GM18519 (cell line): Measurements from ENCODE around the gene SERPINA10.
"Not testable (repeated sequence)": the region's sequence is repeated elsewhere in the genome, so short reads cannot be mapped to it uniquely, and the experiment has no call there.

Experiments
- ATAC-seq: cut with Tn5 transposase; IDR thresholded peaks from one replicate; pipeline ENCODE4 v1.9.1; 2021; ENCODE audit warnings: mild to moderate bottlenecking, moderate library complexity; ENCODE audit not compliant: unreplicated experiment, low FRiP score

Gene SERPINA10

DNA sequence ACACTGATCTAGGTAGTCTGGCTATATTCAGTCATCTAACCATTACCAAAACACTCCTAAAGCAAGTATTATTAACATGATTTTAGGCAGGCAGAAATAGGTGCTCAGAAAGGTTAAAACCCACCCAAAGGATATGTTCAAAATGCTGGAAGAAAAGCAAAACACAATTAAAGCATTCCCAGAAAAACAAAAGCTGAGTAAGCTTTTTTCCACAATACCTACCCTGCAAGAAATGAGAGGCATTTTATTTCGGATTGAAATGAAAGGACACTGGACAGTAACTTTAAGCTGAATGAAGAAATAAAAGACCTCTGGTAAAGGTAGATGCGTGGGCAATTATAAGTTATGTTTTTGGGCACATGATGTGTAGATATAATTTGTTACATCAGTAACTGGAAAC, 21.8 kb upstream of the SERPINA10 start:
- ATAC-seq: no peak

DNA sequence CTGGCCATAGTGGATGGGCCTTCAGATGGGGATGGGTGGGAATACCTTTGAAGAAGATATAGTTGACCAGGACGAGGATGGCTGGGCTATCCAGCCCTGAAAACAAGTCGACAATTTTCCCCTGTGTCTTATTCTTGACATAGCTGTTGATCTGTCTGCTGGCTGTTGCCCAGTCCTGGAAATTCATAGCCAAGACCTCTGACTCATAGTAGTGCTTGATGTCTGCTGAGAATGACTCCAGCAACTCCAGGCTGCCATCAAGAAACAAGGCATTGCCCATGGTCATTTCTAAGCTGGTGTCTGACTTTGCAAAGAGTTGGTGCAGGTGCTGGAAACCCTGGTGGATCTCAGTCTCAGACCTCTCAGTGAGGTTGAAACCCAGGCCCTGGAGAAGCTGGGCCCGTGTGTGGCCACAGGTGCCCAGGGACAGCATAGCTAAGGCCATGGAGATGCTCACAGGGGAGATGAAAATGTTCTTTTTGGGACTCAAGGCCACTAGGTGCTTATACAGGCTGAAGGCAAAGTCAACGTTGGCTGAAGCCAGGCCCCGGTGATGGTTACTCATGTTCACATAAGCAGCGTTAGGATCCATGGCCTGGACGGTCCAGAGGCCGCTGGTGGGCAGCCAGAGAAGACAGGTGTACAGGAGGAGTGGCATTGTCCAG, 21.1 kb upstream of the SERPINA10 start:
- ATAC-seq: no peak

DNA sequence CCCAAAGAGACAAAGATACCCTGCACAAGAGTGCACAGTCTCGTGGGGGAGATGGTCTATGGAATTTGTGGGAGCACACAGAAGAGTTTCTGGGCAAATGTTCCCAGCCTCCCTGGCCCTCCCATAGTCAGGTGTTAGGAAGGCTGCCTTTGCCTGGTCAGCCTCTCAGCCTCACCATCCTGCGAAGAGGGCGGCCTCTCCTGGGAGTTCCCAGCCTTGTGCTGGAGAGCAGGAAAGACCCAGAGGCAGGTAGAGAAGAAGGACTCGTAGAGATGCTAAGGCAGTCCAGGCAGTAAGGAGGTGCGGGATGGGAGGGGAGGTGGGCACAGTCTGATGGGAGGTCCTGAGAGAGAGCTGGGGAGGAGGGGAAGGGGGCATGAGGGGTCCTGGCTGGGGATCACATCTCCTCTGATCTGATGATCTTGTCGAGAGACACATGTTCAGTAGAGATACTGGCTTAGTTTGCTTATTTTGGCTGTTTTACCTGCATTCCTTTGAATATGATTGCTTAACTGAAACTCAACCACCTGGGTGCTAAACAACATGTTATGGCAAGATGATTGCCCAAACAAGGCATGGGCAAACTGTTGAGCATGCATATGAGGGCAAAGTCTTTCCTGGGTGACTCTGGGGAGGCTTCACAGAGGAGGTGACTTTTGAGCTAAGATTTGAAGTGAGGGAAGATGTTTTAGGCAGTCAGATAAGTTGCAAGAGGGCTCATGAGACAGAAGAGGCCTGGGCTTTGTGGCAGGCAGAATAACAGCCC, 19.6 kb upstream of the SERPINA10 start:
- no peak for ATAC-seq

DNA sequence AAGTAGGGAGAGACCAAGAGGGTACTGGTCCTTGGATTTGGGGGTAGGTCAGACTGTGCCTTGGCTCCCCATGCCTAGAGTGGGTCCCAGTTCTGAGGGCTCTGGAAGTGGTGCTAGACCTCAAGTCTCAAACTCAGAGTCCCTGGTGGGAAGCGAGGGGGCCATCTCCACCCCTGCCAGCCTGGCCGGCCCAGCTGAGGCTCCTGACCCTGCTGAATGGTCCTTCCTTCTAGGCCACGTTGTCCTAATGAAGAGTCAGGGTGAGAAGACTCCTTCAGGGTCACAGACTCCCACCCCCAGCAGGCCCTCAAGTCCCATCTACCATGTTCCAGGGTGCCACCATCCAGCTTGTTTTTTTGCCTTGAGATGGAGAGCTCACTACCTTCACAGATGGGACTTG, 17.2 kb upstream of the SERPINA10 start:
- no peak for ATAC-seq

DNA sequence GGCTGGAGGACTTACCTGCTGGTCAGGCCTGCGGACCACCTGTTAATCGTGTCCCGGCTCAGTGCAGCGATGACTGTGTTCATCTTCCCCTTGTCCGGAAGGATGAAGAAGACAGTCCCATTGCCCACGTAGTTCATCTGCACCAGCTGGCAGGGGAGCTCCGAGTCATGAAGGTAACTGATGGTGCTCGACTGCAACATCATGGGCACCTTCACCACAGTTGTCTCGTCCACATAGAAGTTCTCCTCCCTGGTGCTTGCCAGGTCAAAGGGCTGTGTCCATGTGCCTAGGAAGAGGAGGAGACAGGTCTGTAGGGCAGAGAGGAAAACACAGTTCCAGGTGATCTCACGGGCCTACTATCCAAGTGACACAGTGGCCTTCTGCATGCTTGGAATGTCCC, 16.7 kb upstream of the SERPINA10 start:
- no peak for ATAC-seq

DNA sequence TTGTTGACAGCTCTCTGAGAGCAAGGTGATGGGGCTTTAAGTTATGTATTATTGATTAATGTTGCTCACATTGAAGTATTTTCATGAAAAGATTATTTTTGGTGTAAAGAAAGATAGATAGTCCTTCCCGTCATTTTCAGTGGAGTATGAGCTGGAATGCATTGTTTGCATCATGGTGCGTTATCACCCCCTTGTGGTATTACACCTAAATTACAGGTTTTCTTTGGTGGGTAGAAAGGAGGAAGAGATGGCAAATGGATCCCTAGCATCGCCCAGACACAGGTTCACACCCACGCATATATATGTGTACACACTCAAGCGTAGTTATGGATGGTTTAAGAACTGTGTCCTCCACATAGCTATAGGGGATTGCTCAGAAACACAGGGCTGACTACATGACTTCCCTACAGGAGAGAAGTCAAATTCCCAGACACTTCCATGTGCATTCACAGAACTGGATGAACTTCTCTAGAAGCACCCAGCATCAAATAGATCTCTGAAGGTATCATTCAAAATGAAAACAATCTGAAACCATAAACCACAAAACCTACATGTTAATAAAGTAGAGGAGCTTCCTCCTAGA, 14.4 kb upstream of the SERPINA10 start:
- ATAC-seq: no peak

DNA sequence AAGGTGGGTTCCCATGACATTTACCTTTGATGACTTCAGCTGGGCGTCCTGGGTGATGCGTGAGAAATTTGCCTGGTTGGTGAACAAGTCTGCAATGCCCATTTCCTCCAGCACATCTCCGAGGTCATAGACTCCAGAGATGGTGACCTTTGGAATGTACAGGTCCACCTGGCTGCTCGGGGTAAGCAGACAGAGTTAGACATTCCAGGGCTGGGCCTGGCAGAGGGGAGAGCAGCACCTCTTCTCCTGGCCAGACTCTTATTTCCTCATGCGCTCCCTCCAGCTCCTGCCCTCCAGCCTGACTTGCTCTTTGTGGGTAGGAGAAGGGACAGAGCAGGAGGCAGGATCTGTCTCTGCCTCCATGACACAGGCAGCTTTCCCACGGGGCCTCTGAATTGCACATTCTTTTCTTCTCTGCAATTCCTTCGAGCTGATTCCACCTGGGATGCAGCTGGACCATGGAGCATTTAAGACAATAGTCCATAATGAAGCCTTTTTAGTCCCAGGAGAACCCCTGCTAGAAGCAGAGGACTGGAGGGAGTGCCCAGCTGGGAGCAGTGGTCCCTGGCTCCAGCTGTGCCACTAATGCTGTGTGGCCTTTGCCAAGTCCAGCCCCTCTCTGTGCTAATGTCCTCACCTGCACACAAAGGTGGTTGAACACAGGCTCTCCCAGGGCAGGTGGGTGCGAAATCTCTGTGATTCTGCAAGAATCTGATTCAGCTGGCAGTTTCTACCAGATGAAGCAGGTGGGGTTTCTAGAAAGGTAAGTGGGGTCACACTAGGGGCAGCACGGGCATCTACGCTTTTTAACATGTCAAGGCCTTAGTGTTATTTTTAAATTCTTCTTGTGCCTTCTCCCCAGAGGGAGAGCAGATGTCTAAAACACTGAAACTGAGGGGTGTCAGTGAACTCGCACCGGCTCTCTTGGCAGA, 13.2 kb upstream of the SERPINA10 start:
- no peak for ATAC-seq

DNA sequence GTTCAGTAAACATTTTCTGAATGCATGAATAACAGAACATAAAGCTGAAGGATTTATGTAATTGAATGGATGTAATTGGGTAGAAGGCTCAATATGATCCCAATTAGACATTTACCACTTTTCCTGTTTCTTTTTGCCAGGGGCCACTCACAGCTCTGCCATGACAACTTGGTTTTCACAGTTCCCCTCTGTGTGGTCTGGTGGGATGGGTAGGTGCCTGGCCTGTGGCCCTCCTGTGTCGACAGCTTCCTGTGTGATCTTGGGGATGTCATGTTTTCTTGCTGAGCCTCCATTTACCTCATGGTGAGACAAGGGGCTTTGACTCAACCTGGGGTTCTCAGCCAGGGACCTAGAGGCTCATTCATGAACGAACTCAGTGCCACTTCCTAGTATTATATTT, 12.6 kb upstream of the SERPINA10 start:
- ATAC-seq: no peak

DNA sequence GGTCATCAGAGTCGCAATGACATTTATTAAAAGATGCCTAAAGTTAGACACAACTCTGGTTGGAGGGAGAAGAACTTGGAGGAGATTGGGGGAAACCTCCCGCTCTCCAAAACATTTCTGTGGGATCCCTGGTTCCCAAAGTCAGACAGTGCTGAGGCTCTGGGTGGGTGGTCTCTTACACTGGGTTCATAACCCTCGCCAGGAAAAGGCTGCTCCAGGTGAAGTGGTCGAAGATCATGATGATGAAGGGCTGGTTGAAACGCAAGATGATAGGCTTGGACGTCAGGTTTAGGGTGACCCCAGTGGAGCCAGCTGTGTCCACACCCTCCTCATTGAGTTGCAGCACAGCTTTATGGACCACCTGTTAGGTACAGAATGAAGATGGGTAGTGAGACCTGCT, 11.2 kb upstream of the SERPINA10 start:
- ATAC-seq: no peak

DNA sequence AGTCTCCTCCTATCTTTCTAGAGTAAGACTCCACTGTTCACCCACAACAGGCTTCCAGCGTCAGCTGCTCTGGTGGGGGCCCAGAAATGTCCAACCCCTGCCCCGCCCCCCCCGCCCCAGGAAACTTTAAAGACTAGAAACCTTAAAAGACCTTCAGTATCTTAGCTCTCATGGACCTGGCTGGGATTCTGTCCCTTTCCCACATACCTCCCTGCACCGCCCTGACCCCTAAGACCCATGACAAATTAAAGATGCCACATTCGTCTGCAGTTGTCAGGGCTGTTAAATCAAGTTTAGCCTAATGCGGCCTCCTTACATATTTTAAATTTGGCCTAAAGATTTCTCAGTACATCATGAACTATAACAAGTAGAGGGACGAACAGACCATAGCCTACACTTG, 10.0 kb upstream of the SERPINA10 start:
- no peak for ATAC-seq

DNA sequence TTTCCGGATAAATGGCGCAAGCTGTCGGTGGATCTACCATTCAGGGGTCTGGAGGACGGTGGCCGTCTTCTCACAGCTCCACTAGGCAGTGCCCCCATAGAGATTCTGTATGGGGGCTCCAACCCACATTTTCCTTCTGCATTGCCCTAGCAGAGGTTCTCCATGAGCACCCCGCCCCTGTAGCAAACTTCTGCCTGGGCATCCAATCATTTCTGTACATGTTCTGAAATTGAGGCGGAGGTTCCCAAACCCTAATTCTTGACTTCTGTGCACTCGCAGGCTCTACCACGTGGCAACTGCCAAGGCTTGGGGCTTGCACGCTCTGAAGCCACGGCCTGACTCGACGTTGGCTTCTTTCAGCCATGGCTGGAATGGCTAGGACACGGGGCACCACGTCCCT, 5.1 kb upstream of the SERPINA10 start:
- ATAC-seq: no peak

DNA sequence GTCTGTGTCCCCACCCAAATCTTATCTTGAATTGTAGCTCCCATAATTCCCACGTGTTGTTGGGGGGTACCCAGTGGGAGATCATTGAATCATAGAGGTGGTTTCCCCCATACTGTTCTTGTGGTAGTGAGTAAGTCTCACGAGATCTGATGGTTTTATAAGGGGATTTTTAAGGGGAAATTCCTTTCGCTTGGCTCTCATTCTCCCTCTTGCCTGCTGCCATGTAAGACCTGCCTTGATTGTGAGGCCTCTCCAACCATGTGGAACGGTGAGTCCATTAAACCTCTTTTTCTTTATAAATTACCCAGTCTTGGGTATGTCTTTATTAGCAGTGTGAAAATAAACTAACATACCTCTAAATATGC, 3.1 kb upstream of the SERPINA10 start:
- not testable (repeated sequence) for ATAC-seq

DNA sequence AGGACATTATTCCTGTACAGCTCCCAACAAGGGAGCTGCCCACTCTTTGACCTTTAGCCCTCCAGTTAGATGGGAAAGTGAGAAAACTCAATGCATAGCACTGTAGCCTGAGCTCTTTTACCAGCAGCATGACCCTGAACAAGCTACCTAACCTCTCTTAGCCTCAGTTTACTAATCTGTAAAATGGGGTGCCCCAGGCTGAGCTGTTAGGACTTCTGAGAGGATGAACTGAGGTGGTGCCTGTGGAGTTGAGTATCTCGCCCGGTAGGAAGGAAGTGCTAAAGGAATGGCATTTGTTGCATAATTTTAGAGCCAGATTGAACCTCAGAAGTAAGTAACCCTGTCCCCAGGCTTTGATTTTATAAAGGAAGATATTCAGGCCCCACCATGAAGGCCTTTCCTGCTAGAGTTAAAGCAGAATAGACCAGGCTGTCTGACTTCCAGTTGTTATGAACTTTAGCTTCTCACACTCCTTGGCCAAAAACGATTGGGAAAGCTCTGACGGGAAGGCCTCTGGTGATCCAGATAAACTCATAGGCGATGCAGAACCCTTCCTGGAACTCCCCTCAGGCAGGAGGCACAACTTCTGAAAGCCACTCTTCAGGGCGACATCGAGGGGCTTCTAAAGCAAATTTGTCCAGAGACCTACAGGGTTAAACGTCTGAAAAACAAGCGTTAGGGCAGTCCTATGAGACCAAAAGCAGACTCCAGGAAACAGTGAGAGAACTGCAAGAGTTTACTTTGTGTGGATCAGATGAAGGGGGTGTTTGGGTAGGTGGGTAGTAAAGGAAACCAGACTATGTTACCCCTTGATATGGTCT, 2.5 kb upstream of the SERPINA10 start:
- ATAC-seq: no peak

DNA sequence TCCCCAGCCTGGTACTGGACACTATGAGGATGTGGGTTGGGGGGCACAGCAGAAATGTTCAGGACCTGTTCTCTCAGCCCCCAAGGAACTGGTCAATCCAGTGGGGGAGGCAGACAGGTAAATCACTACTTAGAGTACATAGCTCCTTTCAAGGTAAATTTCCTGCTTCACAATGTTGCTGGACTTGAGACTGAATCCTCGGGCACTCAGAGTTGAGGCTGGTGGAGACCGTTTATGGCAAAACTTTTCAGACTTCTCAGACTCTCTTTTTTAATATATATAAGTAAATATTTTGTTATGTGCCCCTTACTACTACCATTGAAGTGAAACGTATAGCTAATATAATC, 483 bp upstream of the SERPINA10 start:
- no peak for ATAC-seq

DNA sequence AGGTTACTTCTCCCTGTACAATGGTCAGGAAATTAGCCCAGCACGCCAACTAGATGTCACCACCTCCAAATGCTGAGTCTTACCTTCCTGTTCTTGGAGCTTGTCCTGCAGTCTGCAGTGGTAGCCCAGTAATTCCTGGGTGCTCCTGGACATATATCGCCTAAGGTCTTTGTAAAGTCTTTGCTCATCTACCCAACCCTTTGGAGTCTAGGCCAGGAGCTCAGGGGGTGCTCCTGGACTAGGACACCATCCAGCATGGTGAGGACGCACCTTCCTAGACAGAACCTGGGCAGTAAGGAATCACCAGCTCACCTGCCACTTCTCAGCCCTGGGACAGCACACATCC, 569 bp downstream of the SERPINA10 start:
- ATAC-seq: no peak

DNA sequence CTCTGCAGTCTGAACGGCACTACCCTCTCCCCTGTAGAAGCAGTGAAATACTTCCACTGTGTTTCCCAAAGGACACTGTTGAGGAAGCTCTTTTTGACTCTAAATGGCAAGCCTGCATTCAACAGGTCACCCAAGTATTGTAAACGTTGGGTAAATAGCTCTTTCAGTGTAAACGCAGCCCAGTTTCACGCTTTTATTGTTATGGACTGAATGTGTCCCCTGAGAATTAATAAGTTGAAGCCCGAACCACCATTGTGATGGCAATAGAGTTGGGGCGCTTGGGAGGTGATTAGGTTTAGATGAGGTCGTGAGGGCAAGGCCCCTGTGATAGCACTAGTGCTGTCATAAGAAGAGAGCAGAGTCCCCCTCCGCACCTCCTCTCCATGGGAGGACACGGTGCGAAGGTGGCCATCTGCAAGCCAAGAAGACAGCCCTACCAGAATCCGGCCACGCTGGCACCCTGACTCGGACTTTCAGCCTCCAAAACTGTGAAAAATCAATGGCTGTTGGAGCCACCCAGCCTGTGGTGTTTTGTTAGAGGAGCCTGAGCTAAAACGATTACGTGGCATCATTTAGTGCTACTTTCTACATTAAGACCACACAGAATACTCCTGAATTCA, 1.1 kb downstream of the SERPINA10 start:
- no peak for ATAC-seq

DNA sequence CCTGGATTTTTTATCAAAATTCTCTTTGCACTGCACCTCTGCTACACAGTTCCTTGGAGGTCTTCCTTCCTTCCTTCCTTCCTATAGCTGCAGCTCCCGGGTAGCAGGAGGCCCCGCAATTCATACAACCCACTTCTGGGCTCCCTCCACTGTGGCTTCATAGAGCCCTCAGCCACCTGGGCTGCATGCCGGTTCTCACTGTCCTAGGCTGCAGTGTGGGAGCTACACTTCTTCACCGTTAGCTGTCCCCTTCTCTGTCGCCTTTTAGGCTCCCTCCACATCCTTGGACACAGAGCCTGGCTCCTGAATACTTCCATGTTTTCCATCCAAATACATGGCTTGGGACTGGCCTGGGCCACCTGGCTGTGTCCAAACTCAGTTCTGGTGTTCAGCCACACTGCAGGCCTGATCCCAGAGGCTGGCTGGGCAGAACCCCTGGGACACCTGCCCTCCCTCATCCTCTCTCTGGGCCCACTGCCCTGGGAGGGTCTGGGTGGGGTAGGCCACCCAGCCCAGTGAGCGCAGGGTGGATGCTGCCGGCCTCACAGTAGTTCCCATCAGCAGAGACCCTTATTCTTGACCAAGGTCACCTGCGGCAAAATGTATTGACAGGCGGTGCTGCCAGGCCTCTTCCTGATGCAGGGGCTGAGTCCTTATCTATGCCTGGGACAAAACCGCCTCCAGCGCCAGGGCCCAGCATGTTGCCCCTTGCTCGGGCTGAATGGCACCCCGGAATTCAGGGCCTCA, 1.7 kb downstream of the SERPINA10 start:
- no peak for ATAC-seq

DNA sequence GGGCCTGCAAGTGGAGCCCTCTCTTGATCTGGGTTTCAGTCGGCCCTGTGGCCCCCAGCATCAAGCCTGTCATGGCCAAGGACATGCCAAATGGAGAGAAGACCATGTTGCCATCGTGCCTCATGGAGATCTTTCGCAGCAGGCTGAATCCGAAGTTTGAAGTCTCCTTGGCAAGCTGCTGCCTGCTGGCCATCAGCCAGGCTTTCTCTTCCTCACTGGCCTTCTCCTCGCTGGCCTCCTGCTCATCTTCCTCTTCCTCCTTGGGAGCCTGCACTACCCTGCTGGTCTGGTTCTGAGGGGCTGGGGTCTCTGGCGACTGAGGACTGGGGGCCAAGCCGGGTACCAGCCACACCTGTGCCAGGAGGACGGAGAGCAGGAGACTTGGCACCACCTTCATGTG, 2.9 kb downstream of the SERPINA10 start:
- no peak for ATAC-seq
